NCI-H2107 treated with DMSO at 0.1 percent for 48 hours (cell line): Measurements from ENCODE around the gene CTIF.

Source experiments
- DNase-seq: peaks from one replicate; lab custom pipeline; 2025; ENCODE audit not compliant: unreplicated experiment; lab: John Stamatoyannopoulos, UW

Gene CTIF

GRCh38 chr18:48796491-48797205 lies 257.8 kb downstream of the CTIF start:
- DNase-seq, result no peak

- no peak for DNase-seq
These were observed 259.0 kb downstream of the CTIF start for GRCh38 chr18:48797841-48798255.

GRCh38 chr18:48798334-48799245 lies 259.8 kb downstream of the CTIF start:
- no peak for DNase-seq

- no peak for DNase-seq
These were observed 261.0 kb downstream of the CTIF start for GRCh38 chr18:48799724-48800315.

GRCh38 chr18:48800466-48800865 lies 261.6 kb downstream of the CTIF start:
- DNase-seq, result no peak

- no peak for DNase-seq
These were observed 262.3 kb downstream of the CTIF start for GRCh38 chr18:48800876-48801727.

- DNase-seq, result no peak
These were observed 263.1 kb downstream of the CTIF start for GRCh38 chr18:48801728-48802542.

- DNase-seq, result peak; percentile 42
These were observed 263.9 kb downstream of the CTIF start for GRCh38 chr18:48802543-48803290.

GRCh38 chr18:48803518-48803917 lies 264.7 kb downstream of the CTIF start:
- DNase-seq, result no peak

- no peak for DNase-seq
These were observed 265.4 kb downstream of the CTIF start for GRCh38 chr18:48803951-48804855.

- DNase-seq, result no peak
These were observed 266.2 kb downstream of the CTIF start for GRCh38 chr18:48804856-48805610.

- DNase-seq, result no peak
These were observed 267.1 kb downstream of the CTIF start for GRCh38 chr18:48805826-48806535.

- DNase-seq, result no peak
These were observed 267.9 kb downstream of the CTIF start for GRCh38 chr18:48806551-48807261.

GRCh38 chr18:48808476-48808875 lies 269.6 kb downstream of the CTIF start:
- no peak for DNase-seq

GRCh38 chr18:48809365-48809764 lies 270.5 kb downstream of the CTIF start:
- no peak for DNase-seq

- DNase-seq, result no peak
These were observed 272.0 kb downstream of the CTIF start for GRCh38 chr18:48810805-48811204.
